HepG2 (cell line): ENCODE results near the gene PDS5B. TPM values are rescaled to one million over a fixed set of nuclear protein-coding genes. Genes with fewer than 3 reads are reported as not detected.

Experiments
- ATAC-seq: fragments of 200-7000 bp; cut with Tn5 transposase; 3 replicates; pipeline ENCODE4 v1.9.1; 2020; ENCODE audit warnings: mild to moderate bottlenecking, moderate library complexity
- BruUV-seq: library from RNA; stranded (reverse); fragments of 400-500 nt; replicated peaks from 2 replicates; lab custom pipeline; 2021; lab: Mats Ljungman, UMichigan
- CTCF ChIA-PET: fragments of 300-600 bp; formaldehyde crosslinking; extraction: SDS; loops from one replicate; lab custom pipeline; 2021; ENCODE audit warnings: low total read pairs, inconsistent platforms, low intra/inter-chr PET ratio; lab: Yijun Ruan, JAX
- POLR2A ChIA-PET: fragments of 350-600 bp; sonication (Branson Sonifier 250); formaldehyde crosslinking; loops from one replicate; lab custom pipeline; 2020; ENCODE audit warnings: antibody characterized with exemption, inconsistent platforms; lab: Yijun Ruan, JAX
- DNase-seq: peaks from one replicate; pipeline ENCODE4 v3.0.0-alpha.2; 2015; ENCODE audit warnings: low spot score
- FAIRE-seq: peaks from 3 replicates; lab custom pipeline; 2011; peaks lifted over from hg19 to GRCh38; lab: Jason Lieb, UNC
- H2AFZ ChIP-seq: one replicate; pipeline ENCODE4 v1.6.1; 2011; ENCODE audit warnings: low read length, inconsistent platforms
- H3K27ac ChIP-seq: fragments of 300-600 bp; 3 replicates; pipeline ENCODE4 v1.8.0; 2011; ENCODE audit warnings: mixed run types, mild to moderate bottlenecking, mixed read lengths, low read length, inconsistent platforms; ENCODE audit not compliant: insufficient read depth; ENCODE audit errors: extremely low read length
- H3K27me3 ChIP-seq, 2 experiments: fragments of 200-600 bp in 1 of 2; 2 replicates in 1 of 2; 3 replicates in 1 of 2; pipeline versions ENCODE4 v1.6.0 to v1.8.0; 2011; ENCODE audit warnings: low read length in 2 of 2, mild to moderate bottlenecking in 2 of 2, moderate library complexity in 2 of 2, inconsistent platforms in 1 of 2; ENCODE audit not compliant: insufficient read depth in 2 of 2, control insufficient read depth in 1 of 2
- H3K36me3 ChIP-seq, 2 experiments: fragments of 200-600 bp in 1 of 2; replicated peaks in 1 of 2; 2 replicates in 1 of 2; 3 replicates in 1 of 2; pipeline versions ENCODE4 v1.5.1 to v1.8.0; 2011; ENCODE audit warnings: low read length in 2 of 2, inconsistent platforms in 1 of 2; ENCODE audit not compliant: insufficient read depth in 2 of 2, control insufficient read depth in 1 of 2
- H3K4me1 ChIP-seq: 2 replicates; pipeline ENCODE4 v1.5.1; 2012; ENCODE audit warnings: low read length, inconsistent platforms; ENCODE audit not compliant: insufficient read depth
- H3K4me2 ChIP-seq: 2 replicates; pipeline ENCODE4 v1.6.0; 2011; ENCODE audit warnings: low read depth, low read length, inconsistent platforms
- H3K4me3 ChIP-seq, 3 experiments: fragments of 200-600 bp in 1 of 3; sonication (generic), shearing (Covaris generic) in 1 of 3; replicated peaks in 1 of 3; 2 replicates each; pipeline ENCODE4 v1.5.1; 2011 to 2016; ENCODE audit warnings: low read length in 3 of 3, inconsistent platforms in 2 of 3, low read depth in 2 of 3, mild to moderate bottlenecking in 2 of 3, control low read depth in 1 of 3, mixed read lengths in 1 of 3; ENCODE audit not compliant: insufficient read depth in 1 of 3
- H3K79me2 ChIP-seq: one replicate; pipeline ENCODE4 v1.6.1; 2011; ENCODE audit warnings: low read length, inconsistent platforms; ENCODE audit not compliant: insufficient read depth
- H3K9ac ChIP-seq: 2 replicates; pipeline ENCODE4 v1.6.0; 2011; ENCODE audit warnings: mild to moderate bottlenecking, low read depth, low read length, inconsistent platforms; ENCODE audit not compliant: insufficient read depth
- H3K9me3 ChIP-seq: 2 replicates; pipeline ENCODE4 v1.5.1; 2012; ENCODE audit warnings: mild to moderate bottlenecking, low read length
- H4K20me1 ChIP-seq: 2 replicates; pipeline ENCODE4 v1.6.0; 2011; ENCODE audit warnings: inconsistent platforms, mild to moderate bottlenecking, low read length, moderate library complexity; ENCODE audit not compliant: insufficient read depth
- HES4 ChIP-seq: sonication (generic); formaldehyde crosslinking; IDR thresholded peaks from 2 replicates; pipeline ENCODE4 v1.9.0; 2021; ENCODE audit warnings: mild to moderate bottlenecking, missing genetic modification reagents, borderline replicate concordance
- KAT7 ChIP-seq: IDR thresholded peaks from 2 replicates; pipeline ENCODE4 v1.6.1; 2018; ENCODE audit warnings: borderline replicate concordance, missing compliant biosample characterization
- MEIS2 ChIP-seq: sonication (generic); formaldehyde crosslinking; IDR thresholded peaks from 2 replicates; pipeline ENCODE4 v1.9.0; 2021; ENCODE audit warnings: mild to moderate bottlenecking, missing genetic modification reagents
- REPIN1 ChIP-seq: sonication (generic); formaldehyde crosslinking; IDR thresholded peaks from 2 replicates; pipeline ENCODE4 v1.8.0; 2022; ENCODE audit warnings: missing genetic modification reagents, low read depth, mild to moderate bottlenecking, borderline replicate concordance
- RERE ChIP-seq: IDR thresholded peaks from 2 replicates; pipeline ENCODE4 v1.6.1; 2016; ENCODE audit warnings: low read depth, missing genetic modification reagents, missing compliant biosample characterization
- ZNF253 ChIP-seq: sonication (generic); formaldehyde crosslinking; IDR thresholded peaks from 2 replicates; pipeline ENCODE4 v1.8.0; 2022; ENCODE audit warnings: mild to moderate bottlenecking, missing genetic modification reagents, borderline replicate concordance
- ZNF75D ChIP-seq: sonication (generic); formaldehyde crosslinking; IDR thresholded peaks from 2 replicates; pipeline ENCODE4 v1.8.1; 2023; ENCODE audit warnings: missing genetic modification reagents, mild to moderate bottlenecking, borderline replicate concordance
- WGBS: methylation state at CpG from one replicate; pipeline ENCODE4 v1.1.6; 2017; ENCODE audit warnings: low lambda C conversion rate; 5-methylcytosine and 5-hydroxymethylcytosine counted together
- in situ Hi-C: cut with HindIII; loops from 2 replicates; pipeline ENCODE4 v1.10.0; 2017; ENCODE audit warnings: low pct_unique_long_range_greater_than_20kb; ENCODE audit not compliant: extremely low pct_ligation_motif_present
- intact Hi-C: fragments of 100-400 bp; cut with micrococcal nuclease; formaldehyde crosslinking; loops from one replicate; pipeline ENCODE4 v1.10.0; 2022; ENCODE audit not compliant: unreplicated experiment
- polyA plus RNA-seq, 8 experiments: library from polyadenylated mRNA; depleted of rRNA in 3 of 8; stranded (reverse) in 7 of 8; unstranded in 1 of 8; fragments of >200 nt; fragmentation: Illumina TruSeq in 4 of 8; extraction: Trizol in 4 of 8; gene quantifications; 2 replicates each; pipeline versions ENCODE4 v1.2.1 to v1.2.3, GENCODE V29; 2011 to 2016; ENCODE audit warnings: low read depth in 4 of 8, missing spikeins in 1 of 8, mixed read lengths in 1 of 8; ENCODE audit not compliant: insufficient read depth in 1 of 8
- total RNA-seq, 5 experiments: library from RNA; depleted of rRNA; stranded (reverse); fragments of >200 nt; fragmentation: Illumina TruSeq; extraction: Trizol; gene quantifications; 2 replicates each; pipeline ENCODE4 v1.2.3, GENCODE V29; 2016; ENCODE audit warnings: low read depth in 1 of 5
- TF ChIP-seq, protein P1 (sequence below): sonication (generic); formaldehyde crosslinking; IDR thresholded peaks from 2 replicates; pipeline ENCODE4 v1.5.1; 2020; ENCODE audit warnings: missing genetic modification reagents, mild to moderate bottlenecking, borderline replicate concordance
- TF ChIP-seq, protein P2 (sequence below): sonication (generic); formaldehyde crosslinking; IDR thresholded peaks from 2 replicates; pipeline ENCODE4 v1.8.1; 2023; ENCODE audit warnings: mild to moderate bottlenecking, moderate library complexity, missing genetic modification reagents

The PDS5B gene
- total and polyA plus RNA-seq, 2 of the 13 experiments (the other 11 are each of a cell fraction or from before 2014, with no cell fraction given): 5.8 to 24.6 TPM

- ATAC-seq (no peak), DNase-seq (no peak), FAIRE-seq (no peak)
- no TSS peak for BruUV-seq
- ChIA-PET POLR2A (no interaction called here), CTCF (no interaction called here)
- H3K27ac ChIP-seq: no peak overlapping the region
- H4K20me1 ChIP-seq: no peaks in the 10 kb centered on the region
- H2AFZ ChIP-seq: no peak overlapping the region
- H3K9me3 ChIP-seq: no peaks in the 10 kb centered on the region
- no peaks in the 10 kb centered on the region for H3K79me2 ChIP-seq
- intact Hi-C loops (no loop called here), in situ Hi-C loops (no loop called here)
- no peak overlapping the region for H3K4me3 ChIP-seq
- no peaks in the 10 kb centered on the region for H3K27me3 ChIP-seq
- peaks cover 1 to 29% of the 10 kb centered on the region in 2 experiments; a peak in 3 of 5 replicates for H3K36me3 ChIP-seq
- WGBS: 95% methylated on average over 4 of the region's 4 CpGs
- H3K4me1 ChIP-seq: no peaks in the 10 kb centered on the region
- no peak overlapping the region for H3K9ac ChIP-seq
- no peak overlapping the region for H3K4me2 ChIP-seq
- no peak for TF ChIP-seq ZNF75D (CRISPR knock-in tag)
- TF ChIP-seq, protein P1, sequence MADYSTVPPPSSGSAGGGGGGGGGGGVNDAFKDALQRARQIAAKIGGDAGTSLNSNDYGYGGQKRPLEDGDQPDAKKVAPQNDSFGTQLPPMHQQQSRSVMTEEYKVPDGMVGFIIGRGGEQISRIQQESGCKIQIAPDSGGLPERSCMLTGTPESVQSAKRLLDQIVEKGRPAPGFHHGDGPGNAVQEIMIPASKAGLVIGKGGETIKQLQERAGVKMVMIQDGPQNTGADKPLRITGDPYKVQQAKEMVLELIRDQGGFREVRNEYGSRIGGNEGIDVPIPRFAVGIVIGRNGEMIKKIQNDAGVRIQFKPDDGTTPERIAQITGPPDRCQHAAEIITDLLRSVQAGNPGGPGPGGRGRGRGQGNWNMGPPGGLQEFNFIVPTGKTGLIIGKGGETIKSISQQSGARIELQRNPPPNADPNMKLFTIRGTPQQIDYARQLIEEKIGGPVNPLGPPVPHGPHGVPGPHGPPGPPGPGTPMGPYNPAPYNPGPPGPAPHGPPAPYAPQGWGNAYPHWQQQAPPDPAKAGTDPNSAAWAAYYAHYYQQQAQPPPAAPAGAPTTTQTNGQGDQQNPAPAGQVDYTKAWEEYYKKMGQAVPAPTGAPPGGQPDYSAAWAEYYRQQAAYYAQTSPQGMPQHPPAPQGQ: no peak
- no peak for TF ChIP-seq ZNF253 (CRISPR knock-in tag)
- TF ChIP-seq, protein P2, sequence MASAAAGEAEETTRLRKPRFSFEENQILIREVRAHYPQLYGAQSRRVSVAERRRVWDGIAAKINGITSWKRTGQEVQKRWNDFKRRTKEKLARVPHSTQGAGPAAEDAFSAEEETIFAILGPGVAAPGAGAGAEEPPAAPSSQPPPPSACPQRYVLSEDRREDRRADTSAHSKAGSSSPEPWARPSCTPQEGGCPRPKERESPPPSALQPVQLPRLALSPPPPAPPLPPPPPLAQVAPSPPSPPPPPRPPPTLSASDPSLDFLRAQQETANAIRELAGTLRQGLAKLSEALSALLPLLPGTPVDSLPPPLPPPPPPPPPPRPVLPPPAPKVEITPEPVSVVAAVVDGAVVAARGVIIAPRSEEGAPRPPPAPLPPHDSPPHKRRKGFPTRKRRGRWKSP (CRISPR knock-in tag): no peak
- no peak for TF ChIP-seq KAT7 (CRISPR knock-in tag)
- TF ChIP-seq MEIS2 (CRISPR knock-in tag): no peak
- TF ChIP-seq RERE (CRISPR knock-in tag): no peak
- no peak for TF ChIP-seq HES4 (CRISPR knock-in tag)
- TF ChIP-seq REPIN1 (CRISPR knock-in tag): no peak
Measured at GRCh38 chr13:32707471-32707870, 121.2 kb downstream of the PDS5B start.
